Kidney (tissue), 14 donors: Measurements from ENCODE around the gene AHSA1. TPM values are rescaled to one million over a fixed set of nuclear protein-coding genes. Genes with fewer than 3 reads are reported as not detected.

Experiments used
- DNase-seq, 5 donors: peaks; one replicate each; pipeline ENCODE4 v3.0.0-alpha.2; 2013 to 2020
- FAIRE-seq: peaks from 2 replicates; lab custom pipeline; 2012; peaks lifted over from hg19 to GRCh38; lab: Jason Lieb, UNC
- H3K27ac ChIP-seq, 2 donors: one replicate each; pipeline ENCODE4 v1.7.0; 2013; ENCODE audit warnings: low read depth in 2 of 2, low read length in 2 of 2, inconsistent platforms in 1 of 2
- H3K27me3 ChIP-seq: one replicate; pipeline ENCODE4 v1.7.1; 2013; ENCODE audit warnings: low read length, inconsistent platforms; ENCODE audit not compliant: control insufficient read depth, insufficient read depth
- H3K36me3 ChIP-seq, 3 donors: one replicate each; pipeline versions ENCODE4 v1.7.0 to v1.7.1; 2013; ENCODE audit warnings: low read length in 3 of 3, control low read depth in 1 of 3, inconsistent platforms in 1 of 3; ENCODE audit not compliant: insufficient read depth in 3 of 3, control insufficient read depth in 2 of 3
- H3K4me1 ChIP-seq, 3 donors: one replicate each; pipeline versions ENCODE4 v1.7.0 to v1.7.1; 2013; ENCODE audit warnings: low read length in 3 of 3, inconsistent platforms in 1 of 3, low read depth in 1 of 3; ENCODE audit not compliant: control insufficient read depth in 2 of 3, insufficient read depth in 2 of 3
- H3K4me3 ChIP-seq, 3 donors: one replicate each; pipeline versions ENCODE4 v1.7.0 to v1.8.1; 2013; ENCODE audit warnings: low read length in 3 of 3, control low read depth in 1 of 3, inconsistent platforms in 1 of 3
- H3K9ac ChIP-seq, 3 donors: one replicate each; pipeline versions ENCODE4 v1.7.0 to v1.7.1; 2013; ENCODE audit warnings: low read length in 3 of 3, control low read depth in 1 of 3, inconsistent platforms in 1 of 3
- H3K9me3 ChIP-seq, 3 donors: one replicate each; pipeline versions ENCODE4 v1.7.0 to v1.7.1; 2013; ENCODE audit warnings: low read length in 3 of 3, control low read depth in 1 of 3, inconsistent platforms in 1 of 3; ENCODE audit not compliant: control insufficient read depth in 2 of 3, insufficient read depth in 1 of 3
- CTCF ChIP-seq: IDR thresholded peaks from 3 replicates; pipeline ENCODE4 v1.5.1; 2012; ENCODE audit warnings: mild to moderate bottlenecking, moderate library complexity, borderline replicate concordance; ENCODE audit not compliant: insufficient read depth; ENCODE audit errors: extremely low read depth
- intact Hi-C: fragments of 100-400 bp; cut with DNase I; formaldehyde crosslinking; loops from one replicate; pipeline ENCODE4 v1.11.1; 2022
- polyA plus RNA-seq: library from polyadenylated mRNA; stranded (reverse); fragments of 350-450 nt; fragmentation: Illumina TruSeq; extraction: RNeasy Lipid Tissue Mini Kit (QIAGEN cat#74804); gene quantifications from one replicate; pipeline ENCODE4 v1.2.3, GENCODE V29; 2014; ENCODE audit warnings: low read depth, low replicate concordance; ENCODE audit not compliant: insufficient read depth
- total RNA-seq: library from RNA; stranded (reverse); fragmentation: NEBNext Ultra II Directional; extraction: Animal tissue kit (Norgen Biotek cat#: 25700); gene quantifications from one replicate; pipeline ENCODE4 v1.2.1, GENCODE V29; 2021
- donor health status: control.
- donor health status: control.
- donor health status: control.
- donor health status: control.
- donor health status: control.
- donor health status: DM: yes; HTN: yes; CAD: no.
- donor health status: Normal renal cell carcinoma (clear cell type).

Gene AHSA1
- total and polyA plus RNA-seq, 2 donors from 2014 or later = 92.0 to 149 TPM

- DNase-seq = peak in 2 of 5 donors; percentile 63 to 68
- intact Hi-C loops = loop anchor here (10.0 kb wide), 1 partner anchor 221 kb away; no protein-coding TSS in a partner anchor
- FAIRE-seq = no peak
- H3K9ac ChIP-seq = no peak overlapping the region
- H3K4me1 ChIP-seq = peaks cover 0 to 2% (median 0%) of the 10 kb centered on the region in 3 donors
- peaks cover 2 to 7% (median 3%) of the 10 kb centered on the region in 3 donors for H3K36me3 ChIP-seq
- no peak overlapping the region for H3K27ac ChIP-seq
- H3K4me3 ChIP-seq = no peak overlapping the region
- no peaks in the 10 kb centered on the region for H3K27me3 ChIP-seq
- no peak for TF ChIP-seq CTCF
- H3K9me3 ChIP-seq = no peaks in the 10 kb centered on the region
Observed at GRCh38 chr14:77473921-77474320, 16.0 kb downstream of the AHSA1 start.

- Histone ChIP-seq H3K27ac (no peak overlapping the region), H3K4me1 (peaks cover 0 to 2% (median 0%) of the 10 kb centered on the region in 3 donors), H3K4me3 (no peak overlapping the region), H3K9ac (no peak overlapping the region), H3K36me3 (peaks cover 0 to under 1% (median 0%) of the 10 kb centered on the region in 3 donors), H3K27me3 (no peaks in the 10 kb centered on the region), H3K9me3 (no peaks in the 10 kb centered on the region)
- no peak for TF ChIP-seq CTCF
- DNase-seq = peak in 3 of 5 donors; percentile 53 to 69 (median 64)
- intact Hi-C loops = loop anchor here (10.0 kb wide), 1 partner anchor 220 kb away; no protein-coding TSS in a partner anchor
- FAIRE-seq = no peak
Observed at GRCh38 chr14:77474479-77475177, 16.7 kb downstream of the AHSA1 start.

- no peak for TF ChIP-seq CTCF
- no peak overlapping the region for H3K4me3 ChIP-seq
- FAIRE-seq (no peak), DNase-seq (no peak)
- H3K9me3 ChIP-seq = no peaks in the 10 kb centered on the region
- intact Hi-C loops = loop anchor here (10.0 kb wide), 1 partner anchor 219 kb away; no protein-coding TSS in a partner anchor
- H3K27ac ChIP-seq = no peak overlapping the region
- H3K36me3 ChIP-seq = no peaks in the 10 kb centered on the region
- no peaks in the 10 kb centered on the region for H3K4me1 ChIP-seq
- no peak overlapping the region for H3K9ac ChIP-seq
- no peaks in the 10 kb centered on the region for H3K27me3 ChIP-seq
Observed at GRCh38 chr14:77475432-77476115, 17.7 kb downstream of the AHSA1 start.
